ENCODE measurements around the gene CEBPZOS.

The CEBPZOS gene

DNA sequence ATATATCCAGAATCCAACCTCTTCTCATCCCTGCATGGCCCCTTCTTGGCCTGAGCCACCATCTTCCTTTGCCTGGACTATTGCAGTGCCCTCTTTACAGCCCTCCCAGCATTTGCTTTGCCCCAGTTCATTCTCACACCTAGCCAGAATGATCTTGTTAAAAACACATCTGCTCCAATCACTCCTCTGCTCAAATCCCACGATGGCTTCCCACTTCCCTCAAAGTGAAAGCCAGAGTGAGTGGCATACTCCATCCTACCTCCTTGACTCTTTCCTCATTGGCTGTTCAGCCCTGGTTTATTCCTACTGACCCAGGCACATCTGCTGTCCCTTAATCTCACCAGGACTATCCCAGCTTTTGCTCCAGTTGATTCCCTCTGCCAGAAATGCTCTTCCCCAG, 22.6 kb upstream of the CEBPZOS start (continued):
- no peak for TF ChIP-seq ZNF830 (tag by site-specific recombination; IDR thresholded peaks at IDR 0.05; ENCODE audit: low read depth)

DNA sequence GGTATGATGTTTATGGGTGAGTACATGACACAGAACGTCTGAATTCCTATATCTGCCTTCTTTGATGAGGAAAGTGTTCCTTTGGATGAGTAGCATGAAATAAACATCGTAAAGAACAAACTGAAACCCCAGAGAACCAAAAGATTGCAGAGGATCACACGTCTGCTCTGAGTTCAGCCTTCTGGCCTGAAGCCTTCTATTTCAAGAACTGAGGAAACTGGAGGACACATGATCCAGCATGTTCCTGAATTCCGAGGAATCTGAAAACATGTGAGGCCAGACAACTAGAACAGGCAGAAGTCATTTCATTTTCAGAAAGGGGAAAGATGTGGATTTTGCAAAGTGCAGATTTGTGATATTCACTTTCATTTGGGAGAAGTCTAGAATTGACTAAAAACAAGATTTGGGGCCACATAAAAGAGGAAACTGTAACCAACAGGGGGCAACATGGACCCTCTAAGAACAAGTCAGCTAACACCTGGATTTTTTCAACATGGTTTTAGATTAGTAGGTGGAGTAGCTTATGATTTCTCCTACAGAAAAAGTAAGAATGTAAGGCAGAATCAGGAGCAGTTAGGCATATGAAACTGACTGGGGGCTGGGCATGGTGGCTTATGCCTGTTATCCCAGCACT, 16.2 kb upstream of the CEBPZOS start:
- Histone ChIP-seq H3K9me3 (ENCODE audit: control insufficient read depth, insufficient read depth, low read depth, low read length) (no peaks in the 10 kb centered on the region), H3K27ac (ENCODE audit: extremely low read depth, low read depth, low read length) (no peak overlapping the region), H3K4me3 (ENCODE audit: low read depth, low read length) (no peak overlapping the region), H3K4me1 (ENCODE audit: control insufficient read depth, insufficient read depth, low read length) (no peaks in the 10 kb centered on the region), H3K36me3 (ENCODE audit: control insufficient read depth in 2 of 2, insufficient read depth in 1 of 2, low read length in 2 of 2) (no peaks in the 10 kb centered on the region)
- ChIA-PET POLR2A (interaction anchor here (0.5 kb wide), 1 partner anchor 11 kb away, joined by 4 read pairs; no protein-coding TSS in a partner anchor), CTCF (interaction anchor here (0.7 to 2.0 kb wide), 4 partner anchors 9 to 234 kb away, joined by 3 to 12 read pairs (median 6); no protein-coding TSS in a partner anchor)
- TF ChIP-seq, protein P1, sequence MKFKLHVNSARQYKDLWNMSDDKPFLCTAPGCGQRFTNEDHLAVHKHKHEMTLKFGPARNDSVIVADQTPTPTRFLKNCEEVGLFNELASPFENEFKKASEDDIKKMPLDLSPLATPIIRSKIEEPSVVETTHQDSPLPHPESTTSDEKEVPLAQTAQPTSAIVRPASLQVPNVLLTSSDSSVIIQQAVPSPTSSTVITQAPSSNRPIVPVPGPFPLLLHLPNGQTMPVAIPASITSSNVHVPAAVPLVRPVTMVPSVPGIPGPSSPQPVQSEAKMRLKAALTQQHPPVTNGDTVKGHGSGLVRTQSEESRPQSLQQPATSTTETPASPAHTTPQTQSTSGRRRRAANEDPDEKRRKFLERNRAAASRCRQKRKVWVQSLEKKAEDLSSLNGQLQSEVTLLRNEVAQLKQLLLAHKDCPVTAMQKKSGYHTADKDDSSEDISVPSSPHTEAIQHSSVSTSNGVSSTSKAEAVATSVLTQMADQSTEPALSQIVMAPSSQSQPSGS (tag by site-specific recombination; IDR thresholded peaks at IDR 0.05; ENCODE audit: low read depth), result no peak
- peak; percentile 92 for TF ChIP-seq ZBTB17 (tag by site-specific recombination; IDR thresholded peaks at IDR 0.05)

DNA sequence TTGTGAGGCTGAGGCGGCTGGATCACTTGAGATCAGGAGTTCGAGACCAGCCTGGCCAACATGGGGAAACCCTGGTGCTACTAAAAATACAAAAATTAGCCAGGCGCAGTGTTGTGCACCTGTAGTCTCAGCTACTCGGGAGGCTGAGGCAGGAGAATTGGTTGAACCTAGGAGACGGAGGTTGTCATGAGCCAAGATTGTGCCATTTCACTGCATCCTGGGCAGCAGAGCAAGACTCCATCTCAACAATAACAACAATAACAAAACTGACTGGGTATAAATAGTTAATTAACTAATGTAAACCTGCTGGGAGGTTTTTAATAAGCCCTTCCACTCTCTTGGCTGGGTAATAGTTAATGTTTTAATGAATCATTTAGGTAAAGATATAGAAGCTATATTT, 15.7 kb upstream of the CEBPZOS start:
- Histone ChIP-seq H3K4me3 (ENCODE audit: low read depth, low read length) (no peak overlapping the region), H3K4me1 (ENCODE audit: control insufficient read depth, insufficient read depth, low read length) (no peaks in the 10 kb centered on the region), H3K27ac (ENCODE audit: extremely low read depth, low read depth, low read length) (no peak overlapping the region), H3K36me3 (ENCODE audit: control insufficient read depth in 2 of 2, insufficient read depth in 1 of 2, low read length in 2 of 2) (no peaks in the 10 kb centered on the region), H3K9me3 (ENCODE audit: control insufficient read depth, insufficient read depth, low read depth, low read length) (no peaks in the 10 kb centered on the region)
- ChIA-PET POLR2A (interaction anchor here (0.5 kb wide), 1 partner anchor 11 kb away, joined by 4 read pairs; no protein-coding TSS in a partner anchor), CTCF (interaction anchor here (0.7 to 1.1 kb wide), 3 partner anchors 9 to 233 kb away, joined by 3 to 6 read pairs (median 5); no protein-coding TSS in a partner anchor)
- TF ChIP-seq ZNF404 (tag by site-specific recombination; IDR thresholded peaks at IDR 0.05) (no peak), ZNF585B (tag by site-specific recombination; IDR thresholded peaks at IDR 0.05) (no peak), ZNF10 (tag by site-specific recombination; IDR thresholded peaks at IDR 0.05) (no peak), GLI2 (tag by site-specific recombination; IDR thresholded peaks at IDR 0.05; ENCODE audit: borderline replicate concordance, low read depth) (no peak), ZNF768 (tag by site-specific recombination; IDR thresholded peaks at IDR 0.05) (no peak), ZBTB1 (tag by site-specific recombination; IDR thresholded peaks at IDR 0.05) (no peak), ZNF830 (tag by site-specific recombination; IDR thresholded peaks at IDR 0.05; ENCODE audit: low read depth) (no peak), ZNF555 (tag by site-specific recombination; conservative IDR thresholded peaks at IDR 0.05) (no peak), ZSCAN23 (tag by site-specific recombination; IDR thresholded peaks at IDR 0.05) (no peak), ZNF426 (tag by site-specific recombination; IDR thresholded peaks at IDR 0.05) (no peak), ZNF433 (tag by site-specific recombination; IDR thresholded peaks at IDR 0.05; ENCODE audit: low read depth) (no peak), ZIC2 (tag by site-specific recombination; IDR thresholded peaks at IDR 0.05) (no peak), ZEB2 (tag by site-specific recombination; IDR thresholded peaks at IDR 0.05) (no peak), OSR2 (tag by site-specific recombination; IDR thresholded peaks at IDR 0.05) (no peak)
- TF ChIP-seq, protein P2, sequence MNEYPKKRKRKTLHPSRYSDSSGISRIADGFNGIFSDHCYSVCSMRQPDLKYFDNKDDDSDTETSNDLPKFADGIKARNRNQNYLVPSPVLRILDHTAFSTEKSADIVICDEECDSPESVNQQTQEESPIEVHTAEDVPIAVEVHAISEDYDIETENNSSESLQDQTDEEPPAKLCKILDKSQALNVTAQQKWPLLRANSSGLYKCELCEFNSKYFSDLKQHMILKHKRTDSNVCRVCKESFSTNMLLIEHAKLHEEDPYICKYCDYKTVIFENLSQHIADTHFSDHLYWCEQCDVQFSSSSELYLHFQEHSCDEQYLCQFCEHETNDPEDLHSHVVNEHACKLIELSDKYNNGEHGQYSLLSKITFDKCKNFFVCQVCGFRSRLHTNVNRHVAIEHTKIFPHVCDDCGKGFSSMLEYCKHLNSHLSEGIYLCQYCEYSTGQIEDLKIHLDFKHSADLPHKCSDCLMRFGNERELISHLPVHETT (tag by site-specific recombination; IDR thresholded peaks at IDR 0.05), result no peak

Data from HEK293 (cell line).